Prostate gland (tissue), 2 donors: ENCODE data around the gene SPTBN4.

Experiments
- POLR2A ChIP-seq: fragments of 450-650 bp; IDR thresholded peaks from one replicate; pipeline ENCODE4 v1.6.1; 2016; ENCODE audit warnings: antibody characterized with exemption, mild to moderate bottlenecking
- TF ChIP-seq, protein P1 (sequence below), 4 experiments: fragments of 200-600 bp in 2 of 4; fragments of 450-650 bp in 2 of 4; sonication (generic) in 2 of 4; IDR thresholded peaks; 1 replicate in 3 of 4; 2 replicates in 1 of 4; pipeline ENCODE4 v1.5.1; 2016 to 2019; ENCODE audit warnings: antibody characterized with exemption in 4 of 4, mild to moderate bottlenecking in 2 of 4, moderate library complexity in 2 of 4

DNA sequence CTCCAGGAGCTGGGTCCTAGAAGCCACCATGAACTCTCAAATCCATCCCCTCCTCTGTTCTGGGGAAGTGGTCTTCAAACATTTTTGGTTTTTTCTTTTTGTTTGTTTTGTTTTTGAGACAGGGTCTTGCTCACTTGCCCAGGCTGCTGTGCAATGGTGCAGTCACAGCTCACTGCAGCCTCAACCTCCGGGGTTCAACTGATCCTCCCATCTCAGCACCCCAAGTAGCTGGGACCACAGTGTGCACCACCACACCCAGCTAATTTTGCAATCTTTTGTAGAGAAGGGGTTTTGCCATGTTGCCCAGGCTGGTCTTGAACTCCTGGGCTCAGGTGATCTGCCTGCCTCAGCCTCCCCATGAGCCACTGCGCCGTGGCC is 8.2 kb upstream of the SPTBN4 start:
- TF ChIP-seq, protein P1, sequence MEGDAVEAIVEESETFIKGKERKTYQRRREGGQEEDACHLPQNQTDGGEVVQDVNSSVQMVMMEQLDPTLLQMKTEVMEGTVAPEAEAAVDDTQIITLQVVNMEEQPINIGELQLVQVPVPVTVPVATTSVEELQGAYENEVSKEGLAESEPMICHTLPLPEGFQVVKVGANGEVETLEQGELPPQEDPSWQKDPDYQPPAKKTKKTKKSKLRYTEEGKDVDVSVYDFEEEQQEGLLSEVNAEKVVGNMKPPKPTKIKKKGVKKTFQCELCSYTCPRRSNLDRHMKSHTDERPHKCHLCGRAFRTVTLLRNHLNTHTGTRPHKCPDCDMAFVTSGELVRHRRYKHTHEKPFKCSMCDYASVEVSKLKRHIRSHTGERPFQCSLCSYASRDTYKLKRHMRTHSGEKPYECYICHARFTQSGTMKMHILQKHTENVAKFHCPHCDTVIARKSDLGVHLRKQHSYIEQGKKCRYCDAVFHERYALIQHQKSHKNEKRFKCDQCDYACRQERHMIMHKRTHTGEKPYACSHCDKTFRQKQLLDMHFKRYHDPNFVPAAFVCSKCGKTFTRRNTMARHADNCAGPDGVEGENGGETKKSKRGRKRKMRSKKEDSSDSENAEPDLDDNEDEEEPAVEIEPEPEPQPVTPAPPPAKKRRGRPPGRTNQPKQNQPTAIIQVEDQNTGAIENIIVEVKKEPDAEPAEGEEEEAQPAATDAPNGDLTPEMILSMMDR (IDR thresholded peaks at IDR 0.05), result no peak
- no peak for TF ChIP-seq POLR2A
